Measurements from ENCODE around the gene CFAP206.
"Not testable (repeated sequence)": the region's sequence is repeated elsewhere in the genome, so short reads cannot be mapped to it uniquely, and the experiment has no call there.

The CFAP206 gene

DNA sequence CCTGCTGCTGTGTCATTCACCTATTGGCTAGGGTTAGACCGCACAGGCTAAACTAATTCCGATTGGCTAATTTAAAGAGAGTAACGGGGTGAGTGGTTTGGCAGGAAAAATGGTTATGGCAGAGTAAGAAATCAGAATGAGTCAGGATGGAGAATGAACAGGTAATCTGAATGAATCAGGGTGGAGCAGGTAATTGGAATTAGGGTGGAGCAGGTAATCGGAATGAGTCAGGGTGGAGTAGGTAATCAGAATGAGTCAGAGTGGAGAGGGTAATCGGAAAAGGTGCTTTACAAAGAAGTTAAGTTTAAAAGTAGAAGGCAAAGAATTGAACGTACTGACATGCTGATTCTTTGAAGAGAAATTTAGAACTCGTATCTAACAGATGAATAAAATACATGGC, 76.7 kb downstream of the CFAP206 start:
- H3K4me3 ChIP-seq (ENCODE audit: low read length) = no peak overlapping the region
- TF ChIP-seq CTCF (conservative IDR thresholded peaks at IDR 0.05; ENCODE audit: low read depth, low read length) = no peak
- no peak for DNase-seq (ENCODE audit: low read depth)

GRCh38 chr6:87487555-87487954, 79.8 kb downstream of the CFAP206 start:
- no peak for DNase-seq (ENCODE audit: low read depth)
- no peak overlapping the region for H3K4me3 ChIP-seq (ENCODE audit: low read length)
- no peak for TF ChIP-seq CTCF (conservative IDR thresholded peaks at IDR 0.05; ENCODE audit: low read depth, low read length)

DNA sequence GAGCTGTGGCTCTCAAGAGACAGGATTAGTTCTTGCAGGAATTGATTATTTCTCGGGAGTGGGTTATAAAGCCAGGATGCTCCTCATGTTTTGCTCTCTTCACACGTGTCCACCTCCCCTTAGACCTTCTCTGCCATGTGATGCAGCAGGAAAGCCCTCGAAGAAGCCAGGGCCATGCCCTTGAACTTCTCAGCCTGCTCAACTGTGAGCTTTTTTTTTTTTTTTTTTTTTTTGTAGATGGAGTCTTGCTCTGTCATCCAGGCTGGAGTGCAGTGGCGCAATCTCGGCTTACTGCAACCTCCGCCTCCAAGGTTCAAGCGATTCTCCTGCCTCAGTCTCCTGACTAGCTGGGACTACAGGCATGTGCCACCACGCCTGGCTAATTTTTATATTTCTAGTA, 81.6 kb downstream of the CFAP206 start:
- H3K4me3 ChIP-seq (ENCODE audit: low read length); DNase-seq (ENCODE audit: low read depth): not testable (repeated sequence)

DNA sequence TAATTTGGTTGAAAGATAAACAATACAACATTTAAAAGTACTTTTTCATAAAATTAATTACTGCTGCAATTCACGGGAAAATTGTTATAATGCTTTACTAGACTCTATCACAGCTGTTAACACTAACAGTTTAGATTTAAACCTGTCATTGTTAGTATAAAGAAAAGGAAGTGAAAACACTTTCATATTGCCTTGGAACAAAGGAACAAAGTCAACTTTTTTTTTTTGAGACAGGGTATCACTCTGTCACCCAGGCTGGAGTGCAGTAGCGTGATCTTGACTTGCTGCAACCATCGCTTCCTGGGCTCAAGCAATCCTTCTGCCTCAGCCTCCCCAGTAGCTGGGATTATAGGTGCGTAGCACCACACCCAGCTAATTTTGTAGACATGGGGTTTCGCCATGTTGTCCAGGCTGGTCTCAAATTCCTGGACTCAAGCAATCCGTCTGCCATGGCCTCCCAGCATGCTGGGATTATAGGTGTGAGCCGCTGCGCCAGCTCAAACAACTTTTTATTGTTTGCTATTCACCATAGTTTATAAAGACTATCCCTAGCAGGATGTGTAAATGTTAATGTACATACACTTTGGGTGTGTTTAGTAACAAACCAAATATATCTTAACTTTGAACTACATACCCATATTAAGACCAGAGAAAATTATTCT, 87.1 kb downstream of the CFAP206 start:
- no peak for TF ChIP-seq CTCF (conservative IDR thresholded peaks at IDR 0.05; ENCODE audit: low read depth, low read length)
- no peak overlapping the region for H3K4me3 ChIP-seq (ENCODE audit: low read length)
- DNase-seq (ENCODE audit: low read depth) = no peak

DNA sequence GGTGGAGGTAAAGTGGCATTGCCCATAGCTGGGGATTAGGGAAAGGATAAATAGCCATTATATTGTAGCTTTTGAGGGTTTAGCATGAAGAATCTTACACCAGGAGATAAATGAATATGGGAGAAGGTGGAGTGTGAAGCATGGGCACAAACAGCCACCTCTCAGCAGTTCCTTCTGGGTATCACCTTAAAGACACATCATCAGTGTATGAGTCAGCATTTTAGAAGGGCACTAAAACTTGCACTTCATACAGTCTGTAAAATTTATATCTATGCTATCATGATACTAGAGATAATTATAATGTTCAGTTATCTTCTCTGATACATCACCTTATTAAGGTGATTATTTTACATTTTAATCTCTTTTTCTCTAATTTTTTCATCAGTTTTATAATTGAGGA, 90.3 kb downstream of the CFAP206 start:
- DNase-seq (ENCODE audit: low read depth) = no peak
- H3K4me3 ChIP-seq (ENCODE audit: low read length) = no peak overlapping the region
- no peak for TF ChIP-seq CTCF (conservative IDR thresholded peaks at IDR 0.05; ENCODE audit: low read depth, low read length)

- no peak overlapping the region for H3K4me3 ChIP-seq (ENCODE audit: low read length)
- no peak for DNase-seq (ENCODE audit: low read depth)
- no peak for TF ChIP-seq CTCF (conservative IDR thresholded peaks at IDR 0.05; ENCODE audit: low read depth, low read length)
Measured at GRCh38 chr6:87501809-87502572, 94.2 kb downstream of the CFAP206 start.

- no peak for DNase-seq (ENCODE audit: low read depth)
Measured at GRCh38 chr6:87504441-87504840, 96.7 kb downstream of the CFAP206 start.

More at GRCh38 chr6:87504441-87504840, 96.7 kb downstream of the CFAP206 start:
- TF ChIP-seq CTCF (conservative IDR thresholded peaks at IDR 0.05; ENCODE audit: low read depth, low read length) = no peak
- no peak overlapping the region for H3K4me3 ChIP-seq (ENCODE audit: low read length)
